ENCODE data around the gene PRICKLE3.

DNA sequence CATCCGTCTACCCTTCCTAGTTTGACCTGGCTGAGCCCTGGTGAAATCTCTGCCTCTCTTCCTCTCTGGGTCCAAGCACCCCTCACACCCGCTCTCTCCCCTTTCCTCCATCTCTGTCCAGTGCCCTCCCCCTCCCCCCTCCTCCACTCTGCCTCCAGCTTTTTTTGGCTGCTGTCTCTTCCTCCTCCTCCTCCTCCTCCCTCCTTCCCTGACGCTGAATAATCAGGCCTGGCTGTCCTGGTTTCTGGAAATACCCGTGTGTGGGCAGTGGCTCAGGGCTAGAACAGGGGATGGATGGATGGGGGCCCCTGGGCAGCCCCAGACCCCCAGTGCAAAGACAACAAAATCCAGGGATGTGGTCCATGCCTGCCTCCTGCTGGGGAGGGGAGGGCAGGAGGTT is 18.5 kb upstream of the PRICKLE3 start:
- TF ChIP-seq, protein P1, sequence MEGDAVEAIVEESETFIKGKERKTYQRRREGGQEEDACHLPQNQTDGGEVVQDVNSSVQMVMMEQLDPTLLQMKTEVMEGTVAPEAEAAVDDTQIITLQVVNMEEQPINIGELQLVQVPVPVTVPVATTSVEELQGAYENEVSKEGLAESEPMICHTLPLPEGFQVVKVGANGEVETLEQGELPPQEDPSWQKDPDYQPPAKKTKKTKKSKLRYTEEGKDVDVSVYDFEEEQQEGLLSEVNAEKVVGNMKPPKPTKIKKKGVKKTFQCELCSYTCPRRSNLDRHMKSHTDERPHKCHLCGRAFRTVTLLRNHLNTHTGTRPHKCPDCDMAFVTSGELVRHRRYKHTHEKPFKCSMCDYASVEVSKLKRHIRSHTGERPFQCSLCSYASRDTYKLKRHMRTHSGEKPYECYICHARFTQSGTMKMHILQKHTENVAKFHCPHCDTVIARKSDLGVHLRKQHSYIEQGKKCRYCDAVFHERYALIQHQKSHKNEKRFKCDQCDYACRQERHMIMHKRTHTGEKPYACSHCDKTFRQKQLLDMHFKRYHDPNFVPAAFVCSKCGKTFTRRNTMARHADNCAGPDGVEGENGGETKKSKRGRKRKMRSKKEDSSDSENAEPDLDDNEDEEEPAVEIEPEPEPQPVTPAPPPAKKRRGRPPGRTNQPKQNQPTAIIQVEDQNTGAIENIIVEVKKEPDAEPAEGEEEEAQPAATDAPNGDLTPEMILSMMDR (IDR thresholded peaks at IDR 0.05; ENCODE audit: low read depth, low read length) = no peak
- TF ChIP-seq EZH2phosphoT487 (IDR thresholded peaks at IDR 0.05; ENCODE audit: low read depth) = no peak

Measured in OCI-LY3 (cell line).